DOHH2 (cell line): ENCODE measurements around the gene EIF4A3.

Experiments used
- H3F3A ChIP-seq: fragments of 200-600 bp; sonication (generic), shearing (Covaris generic); 2 replicates; pipeline ENCODE4 v1.6.0; 2016; ENCODE audit warnings: antibody characterized with exemption, mild to moderate bottlenecking; ENCODE audit not compliant: control insufficient read depth, insufficient read depth
- H3K27ac ChIP-seq: fragments of 200-600 bp; sonication (generic); 2 replicates; pipeline ENCODE4 v1.5.1; 2014; ENCODE audit warnings: low read depth, mild to moderate bottlenecking, low read length, moderate library complexity
- H3K27me3 ChIP-seq: fragments of 200-600 bp; sonication (generic); 2 replicates; pipeline ENCODE4 v1.6.1; 2014; ENCODE audit warnings: mild to moderate bottlenecking, low read length, mixed read lengths; ENCODE audit not compliant: control insufficient read depth
- H3K36me3 ChIP-seq: fragments of 200-600 bp; sonication (generic); 2 replicates; pipeline ENCODE4 v1.6.1; 2014; ENCODE audit warnings: mild to moderate bottlenecking, low read length, moderate library complexity, mixed read lengths; ENCODE audit not compliant: control insufficient read depth
- H3K4me1 ChIP-seq: fragments of 200-600 bp; sonication (generic); 2 replicates; pipeline ENCODE4 v1.6.1; 2014; ENCODE audit warnings: mild to moderate bottlenecking, low read length, mixed read lengths; ENCODE audit not compliant: control insufficient read depth
- H3K4me2 ChIP-seq: fragments of 200-600 bp; sonication (generic); 2 replicates; pipeline ENCODE4 v1.6.0; 2014; ENCODE audit warnings: mild to moderate bottlenecking, low read length, moderate library complexity
- H3K4me3 ChIP-seq: fragments of 200-600 bp; sonication (generic); 2 replicates; pipeline ENCODE4 v1.5.1; 2014; ENCODE audit warnings: mild to moderate bottlenecking, low read length, mixed read lengths
- H3K79me2 ChIP-seq: fragments of 200-600 bp; sonication (generic); 2 replicates; pipeline ENCODE4 v1.6.1; 2014; ENCODE audit warnings: mild to moderate bottlenecking, low read length, mixed read lengths; ENCODE audit not compliant: control insufficient read depth
- H3K9me2 ChIP-seq: fragments of 200-600 bp; sonication (generic); replicated peaks from 2 replicates; pipeline ENCODE4 v1.6.1; 2014; ENCODE audit warnings: mild to moderate bottlenecking, low read length, mixed read lengths; ENCODE audit not compliant: control insufficient read depth
- H3K9me3 ChIP-seq: fragments of 200-600 bp; sonication (generic); 2 replicates; pipeline ENCODE4 v1.6.1; 2014; ENCODE audit warnings: antibody characterized with exemption, low read length, mixed read lengths; ENCODE audit not compliant: control insufficient read depth, insufficient read depth
- H4K20me1 ChIP-seq: fragments of 200-600 bp; sonication (generic); 2 replicates; pipeline ENCODE4 v1.6.0; 2014; ENCODE audit warnings: low read depth, mild to moderate bottlenecking, antibody characterized with exemption, low read length, moderate library complexity; ENCODE audit not compliant: control insufficient read depth, insufficient read depth
- CTCF ChIP-seq: fragments of 200-600 bp; sonication (generic); IDR thresholded peaks from one replicate; pipeline ENCODE4 v1.5.1; 2014; ENCODE audit warnings: antibody characterized with exemption, mild to moderate bottlenecking, low read depth, low read length; ENCODE audit not compliant: poor library complexity, severe bottlenecking
- EZH2phosphoT487 ChIP-seq: fragments of 200-600 bp; sonication (generic); IDR thresholded peaks from 2 replicates; pipeline ENCODE4 v1.6.1; 2017; ENCODE audit warnings: borderline replicate concordance, mild to moderate bottlenecking, antibody characterized with exemption, low read length, moderate library complexity, mixed read lengths

Gene EIF4A3

GRCh38 chr17:80106751-80107150 is 40.2 kb downstream of the EIF4A3 start:
- TF ChIP-seq EZH2phosphoT487 (no peak), CTCF (no peak)
- Histone ChIP-seq H3K79me2 (peaks cover 1% of the 10 kb centered on the region; the same call in 1 of the 2 replicates), H3K4me2 (no peak overlapping the region), H3K4me3 (no peak overlapping the region), H3K36me3 (no peaks in the 10 kb centered on the region), H3K27me3 (no peaks in the 10 kb centered on the region), H3F3A (no peaks in the 10 kb centered on the region; the same call in 1 of the 2 replicates), H4K20me1 (no peaks in the 10 kb centered on the region), H3K9me2 (no peaks in the 10 kb centered on the region), H3K27ac (no peak overlapping the region), H3K9me3 (no peaks in the 10 kb centered on the region), H3K4me1 (peaks cover 18% of the 10 kb centered on the region)

- Histone ChIP-seq H3K79me2 (peaks cover 3% of the 10 kb centered on the region; the same call in 1 of the 2 replicates), H3K36me3 (no peaks in the 10 kb centered on the region), H3K9me2 (no peaks in the 10 kb centered on the region), H3K4me1 (peaks cover 14% of the 10 kb centered on the region), H3F3A (no peaks in the 10 kb centered on the region; the same call in 1 of the 2 replicates), H3K27me3 (no peaks in the 10 kb centered on the region), H3K4me3 (no peak overlapping the region), H4K20me1 (no peaks in the 10 kb centered on the region), H3K27ac (no peak overlapping the region), H3K9me3 (no peaks in the 10 kb centered on the region), H3K4me2 (no peak overlapping the region)
- TF ChIP-seq EZH2phosphoT487 (no peak), CTCF (no peak)
Observed at GRCh38 chr17:80106176-80106575, 40.8 kb downstream of the EIF4A3 start.

DNA sequence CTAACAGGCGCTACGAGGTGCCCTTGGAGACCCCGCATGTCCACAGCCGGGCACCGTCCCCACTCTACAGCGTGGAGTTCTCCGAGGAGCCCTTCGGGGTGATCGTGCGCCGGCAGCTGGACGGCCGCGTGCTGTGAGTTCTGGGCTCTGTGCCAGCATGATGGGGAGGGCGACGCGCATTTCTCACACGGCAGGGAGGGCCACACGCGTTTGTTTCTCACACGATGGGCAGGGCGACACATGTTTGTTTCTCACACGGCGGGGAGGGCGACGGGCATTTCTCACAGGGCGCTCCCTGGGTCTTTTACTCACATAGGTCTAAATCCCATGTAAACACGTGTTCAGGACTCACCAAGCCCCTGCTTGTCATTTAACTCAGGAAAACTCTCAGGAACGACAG is 41.2 kb downstream of the EIF4A3 start:
- Histone ChIP-seq H3K27me3 (no peaks in the 10 kb centered on the region), H4K20me1 (no peaks in the 10 kb centered on the region), H3K4me2 (no peak overlapping the region), H3K9me3 (no peaks in the 10 kb centered on the region), H3K36me3 (no peaks in the 10 kb centered on the region), H3K4me3 (no peak overlapping the region), H3F3A (no peaks in the 10 kb centered on the region; the same call in 1 of the 2 replicates), H3K79me2 (peaks cover 3% of the 10 kb centered on the region; the same call in 1 of the 2 replicates), H3K4me1 (peaks cover 18% of the 10 kb centered on the region), H3K27ac (no peak overlapping the region), H3K9me2 (no peaks in the 10 kb centered on the region)
- TF ChIP-seq CTCF (no peak), EZH2phosphoT487 (no peak)
